OCI-LY3 (cell line): ENCODE results near the gene AP1S3.
"Not testable (repeated sequence)": the region's sequence is repeated elsewhere in the genome, so short reads cannot be mapped to it uniquely, and the experiment has no call there.

Experiments
- H2AFZ ChIP-seq: fragments of 200-600, 300-600 bp; shearing (Covaris generic); 2 replicates; pipeline ENCODE4 v1.6.0; 2014; ENCODE audit warnings: antibody characterized with exemption, low read depth, low read length
- H3K27ac ChIP-seq: fragments of 200-600, 300-600 bp; sonication (generic); 2 replicates; pipeline ENCODE4 v1.5.1; 2014; ENCODE audit warnings: mild to moderate bottlenecking, low read length, moderate library complexity, mixed read lengths
- H3K27me3 ChIP-seq: fragments of 200-600, 300-600 bp; sonication (generic); 2 replicates; pipeline ENCODE4 v1.6.1; 2014; ENCODE audit warnings: low read depth, low read length, mixed read lengths
- H3K36me3 ChIP-seq: fragments of 200-600, 300-600 bp; sonication (generic); replicated peaks from 2 replicates; pipeline ENCODE3; 2014; ENCODE audit warnings: low read depth, low read length, mixed read lengths
- H3K4me1 ChIP-seq: fragments of 300-600, 200-600 bp; sonication (generic); 2 replicates; pipeline ENCODE4 v1.6.1; 2014; ENCODE audit warnings: low read length, mixed read lengths
- H3K4me2 ChIP-seq: fragments of 200-600, 300-600 bp; sonication (generic); 2 replicates; pipeline ENCODE4 v1.6.1; 2014; ENCODE audit warnings: low read length, mixed read lengths
- H3K4me3 ChIP-seq: fragments of 300-600, 200-600 bp; sonication (generic); 2 replicates; pipeline ENCODE4 v1.5.1; 2014; ENCODE audit warnings: antibody characterized with exemption, mild to moderate bottlenecking, low read length, moderate library complexity
- H3K79me2 ChIP-seq: fragments of 300-600, 200-600 bp; shearing (Covaris generic); 2 replicates; pipeline ENCODE4 v1.6.1; 2014; ENCODE audit warnings: mild to moderate bottlenecking, low read length, mixed read lengths
- H3K9ac ChIP-seq: fragments of 300-600, 200-600 bp; shearing (Covaris generic); 2 replicates; pipeline ENCODE4 v1.6.0; 2014; ENCODE audit warnings: mild to moderate bottlenecking, low read length, moderate library complexity
- H3K9me3 ChIP-seq: fragments of 200-600, 300-600 bp; shearing (Covaris generic); 2 replicates; pipeline ENCODE4 v1.6.1; 2014; ENCODE audit warnings: low read length, mixed read lengths; ENCODE audit not compliant: insufficient read depth
- H4K20me1 ChIP-seq: fragments of 200-600, 300-600 bp; sonication (generic); 2 replicates; pipeline ENCODE4 v1.6.1; 2016; ENCODE audit warnings: low read length, mixed read lengths; ENCODE audit not compliant: insufficient read depth
- EZH2phosphoT487 ChIP-seq: fragments of 200-600 bp; shearing (Covaris generic); IDR thresholded peaks from 2 replicates; pipeline ENCODE4 v1.6.1; 2018; ENCODE audit warnings: antibody characterized with exemption, mixed run types, low read depth
- TF ChIP-seq, protein P1 (sequence below): fragments of 200-600, 300-600 bp; sonication (generic); IDR thresholded peaks from 2 replicates; pipeline ENCODE4 v1.5.1; 2014; ENCODE audit warnings: antibody characterized with exemption, low read length, low read depth

The AP1S3 gene

DNA sequence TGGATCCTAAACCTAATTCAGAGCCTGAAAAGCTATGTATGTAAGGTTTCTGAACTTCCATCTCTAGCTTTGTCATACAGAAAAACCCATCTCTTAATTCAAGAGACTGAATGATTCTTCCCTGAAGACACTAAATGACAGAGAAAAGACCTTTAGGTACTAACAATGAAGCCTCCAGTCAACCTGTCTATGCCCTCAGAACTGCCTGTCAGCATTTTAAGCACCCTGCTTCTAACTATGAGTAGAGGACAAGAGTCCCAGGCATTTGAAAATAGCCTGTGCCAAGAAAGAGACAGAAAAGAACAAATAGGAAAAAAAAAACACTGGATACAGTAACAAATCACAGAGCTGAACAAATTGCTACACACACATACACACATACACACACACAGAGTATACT is 48.6 kb downstream of the AP1S3 start:
- Histone ChIP-seq H4K20me1 (0 out of 2 replicates have a peak, but pooled peaks cover 3% of the 10 kb centered on the region), H3K27me3 (no peaks in the 10 kb centered on the region), H3K4me2 (no peak overlapping the region), H2AFZ (no peak overlapping the region), H3K9ac (no peak overlapping the region), H3K9me3 (no peaks in the 10 kb centered on the region), H3K36me3 (no peaks in the 10 kb centered on the region), H3K4me1 (peaks cover 28% of the 10 kb centered on the region), H3K4me3 (no peak overlapping the region), H3K27ac (no peak overlapping the region), H3K79me2 (peaks cover 37% of the 10 kb centered on the region)
- TF ChIP-seq, protein P1, sequence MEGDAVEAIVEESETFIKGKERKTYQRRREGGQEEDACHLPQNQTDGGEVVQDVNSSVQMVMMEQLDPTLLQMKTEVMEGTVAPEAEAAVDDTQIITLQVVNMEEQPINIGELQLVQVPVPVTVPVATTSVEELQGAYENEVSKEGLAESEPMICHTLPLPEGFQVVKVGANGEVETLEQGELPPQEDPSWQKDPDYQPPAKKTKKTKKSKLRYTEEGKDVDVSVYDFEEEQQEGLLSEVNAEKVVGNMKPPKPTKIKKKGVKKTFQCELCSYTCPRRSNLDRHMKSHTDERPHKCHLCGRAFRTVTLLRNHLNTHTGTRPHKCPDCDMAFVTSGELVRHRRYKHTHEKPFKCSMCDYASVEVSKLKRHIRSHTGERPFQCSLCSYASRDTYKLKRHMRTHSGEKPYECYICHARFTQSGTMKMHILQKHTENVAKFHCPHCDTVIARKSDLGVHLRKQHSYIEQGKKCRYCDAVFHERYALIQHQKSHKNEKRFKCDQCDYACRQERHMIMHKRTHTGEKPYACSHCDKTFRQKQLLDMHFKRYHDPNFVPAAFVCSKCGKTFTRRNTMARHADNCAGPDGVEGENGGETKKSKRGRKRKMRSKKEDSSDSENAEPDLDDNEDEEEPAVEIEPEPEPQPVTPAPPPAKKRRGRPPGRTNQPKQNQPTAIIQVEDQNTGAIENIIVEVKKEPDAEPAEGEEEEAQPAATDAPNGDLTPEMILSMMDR: no peak

DNA sequence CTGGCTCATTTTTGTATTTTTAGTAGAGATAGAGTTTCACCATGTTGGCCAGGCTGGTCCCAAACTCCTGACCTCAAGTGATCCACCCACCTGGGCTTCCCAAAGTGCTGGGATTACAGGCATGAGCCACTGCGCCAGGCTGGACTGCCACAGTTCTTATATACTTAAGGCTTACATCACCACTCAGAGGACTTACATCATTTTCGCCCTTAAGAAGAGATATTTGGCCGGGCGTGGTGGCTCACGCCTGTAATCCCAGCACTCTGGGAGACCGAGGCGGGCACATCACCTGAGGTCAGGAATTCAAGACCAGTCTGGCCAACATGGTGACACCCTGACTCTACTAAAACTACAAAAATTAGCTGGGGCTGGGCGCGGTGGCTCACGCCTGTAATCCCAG is 49.3 kb downstream of the AP1S3 start:
- not testable (repeated sequence) for H3K36me3 ChIP-seq, H3K27ac ChIP-seq, H4K20me1 ChIP-seq, H3K4me3 ChIP-seq, H3K27me3 ChIP-seq, H2AFZ ChIP-seq, H3K9ac ChIP-seq, H3K9me3 ChIP-seq, H3K4me2 ChIP-seq
- Histone ChIP-seq H3K4me1 (peaks cover 28% of the 10 kb centered on the region), H3K79me2 (peaks cover 34% of the 10 kb centered on the region)

DNA sequence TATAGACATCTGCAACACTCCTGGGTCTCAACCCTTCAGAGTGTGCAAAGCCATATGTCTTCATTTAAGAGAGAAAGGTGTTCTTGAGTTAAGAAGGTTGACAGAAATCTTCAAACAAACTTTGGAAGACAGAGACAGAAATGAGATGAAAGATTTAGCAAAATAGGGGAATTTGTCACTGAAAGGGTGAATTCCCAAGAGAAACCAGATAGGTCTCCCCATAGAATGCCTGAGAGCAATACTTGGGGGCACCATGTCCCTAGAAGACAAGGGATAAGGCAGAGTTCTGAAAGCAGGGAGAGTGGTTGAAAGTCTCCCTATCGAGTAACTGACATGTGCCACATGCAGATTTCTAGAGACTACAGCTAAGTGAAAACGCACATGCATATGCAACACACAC is 50.0 kb downstream of the AP1S3 start:
- Histone ChIP-seq H3K27me3 (no peaks in the 10 kb centered on the region), H3K4me3 (peak overlapping the region; percentile 42; the same call in 1 of the 2 replicates), H3K4me2 (peak overlapping the region; percentile 73), H3K27ac (peak overlapping the region; percentile 98), H4K20me1 (no peaks in the 10 kb centered on the region), H3K79me2 (peaks cover 34% of the 10 kb centered on the region), H3K9ac (peak overlapping the region; percentile 58; the same call in 1 of the 2 replicates), H2AFZ (no peak overlapping the region), H3K36me3 (no peaks in the 10 kb centered on the region), H3K9me3 (no peaks in the 10 kb centered on the region), H3K4me1 (peaks cover 28% of the 10 kb centered on the region)
- TF ChIP-seq, protein P1: no peak
- no peak for TF ChIP-seq EZH2phosphoT487

DNA sequence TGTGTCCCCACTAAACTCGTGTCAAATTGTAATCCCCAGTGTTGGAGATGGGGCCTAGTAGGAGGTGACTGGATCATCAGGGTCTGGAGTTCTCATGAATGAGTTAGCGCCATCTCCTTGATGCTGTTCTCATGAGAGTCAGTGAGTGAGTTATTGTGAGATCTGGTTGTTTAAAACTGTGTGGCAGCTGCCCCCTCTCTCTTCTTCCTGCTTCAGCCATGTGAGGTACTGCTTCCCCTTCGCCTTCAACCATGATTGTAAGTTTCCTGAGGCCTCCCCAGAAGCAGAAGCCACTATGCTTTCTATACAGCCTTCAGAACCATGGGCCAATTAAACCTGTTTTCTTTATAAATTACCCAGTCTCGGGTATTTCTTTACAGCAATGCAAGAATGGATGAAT is 50.4 kb downstream of the AP1S3 start:
- TF ChIP-seq, protein P1: no peak
- TF ChIP-seq EZH2phosphoT487: no peak
- H3K79me2 ChIP-seq: peaks cover 35% of the 10 kb centered on the region

DNA sequence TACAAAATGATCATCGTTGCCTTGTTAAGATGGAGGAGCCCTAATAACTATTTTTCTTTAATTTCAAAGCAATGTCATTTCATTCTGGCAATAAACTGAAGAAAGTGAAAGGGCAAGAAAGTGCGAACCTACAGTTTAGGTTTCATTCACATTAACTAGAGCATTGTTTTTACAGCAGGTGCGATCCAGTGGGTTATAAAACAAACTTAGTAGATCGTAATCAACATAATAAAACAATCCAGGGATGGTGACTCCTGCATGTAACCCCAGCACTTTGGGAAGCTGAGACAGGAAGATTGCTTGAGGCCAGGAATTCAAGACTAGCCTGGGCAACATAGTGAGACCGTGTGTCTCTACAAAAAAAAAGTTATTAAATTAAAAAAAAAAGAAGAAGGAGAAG is 51.1 kb downstream of the AP1S3 start:
- H3K4me2 ChIP-seq: peak overlapping the region; percentile 73
- TF ChIP-seq EZH2phosphoT487: no peak
- TF ChIP-seq, protein P1: no peak

More for the DNA sequence above, 50.4 kb downstream of the AP1S3 start:
- H3K9me3 ChIP-seq: no peaks in the 10 kb centered on the region
- H3K4me2 ChIP-seq: peak overlapping the region; percentile 73
- peak overlapping the region; percentile 98 for H3K27ac ChIP-seq
- no peaks in the 10 kb centered on the region for H4K20me1 ChIP-seq
- H3K4me1 ChIP-seq: peaks cover 28% of the 10 kb centered on the region
- no peaks in the 10 kb centered on the region for H3K27me3 ChIP-seq
- H3K36me3 ChIP-seq: no peaks in the 10 kb centered on the region
- no peak overlapping the region for H2AFZ ChIP-seq
- H3K4me3 ChIP-seq: peak overlapping the region; percentile 42; the same call in 1 of the 2 replicates
- H3K9ac ChIP-seq: peak overlapping the region; percentile 58

More for the DNA sequence above, 51.1 kb downstream of the AP1S3 start:
- Histone ChIP-seq H3K27me3 (no peaks in the 10 kb centered on the region), H2AFZ (no peak overlapping the region), H3K36me3 (no peaks in the 10 kb centered on the region), H4K20me1 (no peaks in the 10 kb centered on the region), H3K79me2 (peaks cover 35% of the 10 kb centered on the region), H3K9me3 (no peaks in the 10 kb centered on the region), H3K9ac (peak overlapping the region; percentile 58), H3K27ac (peak overlapping the region; percentile 98), H3K4me1 (peaks cover 28% of the 10 kb centered on the region), H3K4me3 (no peak overlapping the region)
